ENCODE data around the gene TNS3. TPM values are rescaled to one million over a fixed set of nuclear protein-coding genes. Genes with fewer than 3 reads are reported as not detected.
A peak's percentile ranks its signal among the peaks of the same experiment; 100 is the strongest.

Gene TNS3
- polyA plus RNA-seq, 6 donors from 2014 or later: 1.5 to 6.3 (median 4.8) TPM

- Mint-ChIP-seq H3K27me3 (peaks cover 17 to 21% (median 18%) of the 10 kb centered on the region in 3 donors), H3K36me3 (no peaks in the 10 kb centered on the region), H3K4me3 (peak overlapping the region; percentile 26 to 86 (median 64)), H3K4me1 (peaks cover 7 to 21% (median 11%) of the 10 kb centered on the region in 3 donors), H3K27ac (peak overlapping the region in 2 of 6 donors; percentile 74 to 79), H3K9me3 (no peaks in the 10 kb centered on the region)
- DNase-seq: no peak
- ATAC-seq (ENCODE audit: low read depth in 2 of 2): peak in 1 of 2 donors; percentile 44
Observed at GRCh38 chr7:47536661-47537611, 45.0 kb downstream of the TNS3 start.

- Mint-ChIP-seq H3K27me3 (peaks cover 17 to 21% (median 18%) of the 10 kb centered on the region in 3 donors), H3K4me3 (peak overlapping the region in 5 of 8 donors; percentile 22 to 76 (median 50)), H3K27ac (no peak overlapping the region), H3K4me1 (peaks cover 8 to 21% (median 11%) of the 10 kb centered on the region in 3 donors), H3K9me3 (no peaks in the 10 kb centered on the region), H3K36me3 (no peaks in the 10 kb centered on the region)
- DNase-seq (no peak), ATAC-seq (ENCODE audit: low read depth in 2 of 2) (no peak)
Observed at GRCh38 chr7:47535704-47536628, 45.9 kb downstream of the TNS3 start.

GRCh38 chr7:47535035-47535703 lies 46.7 kb downstream of the TNS3 start:
- Mint-ChIP-seq H3K4me3 (no peak overlapping the region), H3K4me1 (peaks cover 8 to 19% (median 9%) of the 10 kb centered on the region in 3 donors), H3K36me3 (peaks cover 0 to 2% of the 10 kb centered on the region in 2 donors), H3K27me3 (peaks cover 17 to 21% (median 18%) of the 10 kb centered on the region in 3 donors), H3K9me3 (no peaks in the 10 kb centered on the region), H3K27ac (no peak overlapping the region)
- DNase-seq (no peak), ATAC-seq (ENCODE audit: low read depth in 2 of 2) (no peak)

GRCh38 chr7:47534322-47535034 lies 47.4 kb downstream of the TNS3 start:
- Mint-ChIP-seq H3K36me3 (peaks cover 0 to 4% of the 10 kb centered on the region in 2 donors), H3K27ac (peak overlapping the region in 1 of 6 donors; percentile 34), H3K4me1 (peaks cover 8 to 20% (median 8%) of the 10 kb centered on the region in 3 donors), H3K4me3 (no peak overlapping the region), H3K27me3 (peaks cover 15 to 18% (median 17%) of the 10 kb centered on the region in 3 donors), H3K9me3 (peaks cover 0 to 1% (median 0%) of the 10 kb centered on the region in 7 donors)
- DNase-seq (no peak), ATAC-seq (ENCODE audit: low read depth in 2 of 2) (no peak)

- DNase-seq (no peak), ATAC-seq (ENCODE audit: low read depth in 2 of 2) (no peak)
- peaks cover 0 to 3% (median 0%) of the 10 kb centered on the region in 3 donors for H3K27me3 Mint-ChIP-seq
- H3K27ac Mint-ChIP-seq: no peak overlapping the region
- peaks cover 0 to 2% (median 0%) of the 10 kb centered on the region in 7 donors for H3K9me3 Mint-ChIP-seq
- peaks cover 6 to 8% (median 7%) of the 10 kb centered on the region in 3 donors for H3K4me1 Mint-ChIP-seq
- no peak overlapping the region for H3K4me3 Mint-ChIP-seq
- H3K36me3 Mint-ChIP-seq: peaks cover 0 to 4% of the 10 kb centered on the region in 2 donors
Observed at GRCh38 chr7:47531584-47532492, 50.1 kb downstream of the TNS3 start.

GRCh38 chr7:47529826-47530555 lies 51.9 kb downstream of the TNS3 start:
- H3K27me3 Mint-ChIP-seq: no peaks in the 10 kb centered on the region
- DNase-seq (no peak), ATAC-seq (ENCODE audit: low read depth in 2 of 2) (no peak)
- H3K27ac Mint-ChIP-seq: no peak overlapping the region
- H3K4me1 Mint-ChIP-seq: peaks cover 3 to 9% (median 8%) of the 10 kb centered on the region in 3 donors
- H3K9me3 Mint-ChIP-seq: peaks cover 0 to 2% (median 0%) of the 10 kb centered on the region in 7 donors
- H3K4me3 Mint-ChIP-seq: no peak overlapping the region
- H3K36me3 Mint-ChIP-seq: peaks cover 7 to 11% of the 10 kb centered on the region in 2 donors

- H3K9me3 Mint-ChIP-seq: peaks cover 0 to 2% (median 0%) of the 10 kb centered on the region in 7 donors
- H3K4me3 Mint-ChIP-seq: no peak overlapping the region
- DNase-seq: no peak
- H3K27ac Mint-ChIP-seq: peak overlapping the region in 1 of 6 donors; percentile 28
- ATAC-seq (ENCODE audit: low read depth in 2 of 2): no peak
- peaks cover 3 to 9% (median 8%) of the 10 kb centered on the region in 3 donors for H3K4me1 Mint-ChIP-seq
- H3K36me3 Mint-ChIP-seq: peaks cover 7 to 11% of the 10 kb centered on the region in 2 donors
- H3K27me3 Mint-ChIP-seq: no peaks in the 10 kb centered on the region
Observed at GRCh38 chr7:47529405-47529804, 52.5 kb downstream of the TNS3 start.

GRCh38 chr7:47528471-47528870 lies 53.4 kb downstream of the TNS3 start:
- H3K36me3 Mint-ChIP-seq: peaks cover 7 to 11% of the 10 kb centered on the region in 2 donors
- H3K4me1 Mint-ChIP-seq: peaks cover 3 to 9% (median 8%) of the 10 kb centered on the region in 3 donors
- H3K27me3 Mint-ChIP-seq: no peaks in the 10 kb centered on the region
- ATAC-seq (ENCODE audit: low read depth in 2 of 2) (no peak), DNase-seq (no peak)
- no peak overlapping the region for H3K27ac Mint-ChIP-seq
- peaks cover 0 to 2% (median 0%) of the 10 kb centered on the region in 7 donors for H3K9me3 Mint-ChIP-seq
- H3K4me3 Mint-ChIP-seq: no peak overlapping the region

- Mint-ChIP-seq H3K4me3 (no peak overlapping the region), H3K4me1 (peaks cover 3 to 9% (median 6%) of the 10 kb centered on the region in 3 donors), H3K9me3 (peaks cover 0 to 2% (median 0%) of the 10 kb centered on the region in 7 donors), H3K27ac (no peak overlapping the region), H3K36me3 (peaks cover 7 to 11% of the 10 kb centered on the region in 2 donors), H3K27me3 (no peaks in the 10 kb centered on the region)
- no peak for ATAC-seq (ENCODE audit: low read depth in 2 of 2)
- no peak for DNase-seq
Observed at GRCh38 chr7:47526466-47526865, 55.4 kb downstream of the TNS3 start.

- Mint-ChIP-seq H3K36me3 (peaks cover 7 to 9% of the 10 kb centered on the region in 2 donors), H3K9me3 (peaks cover 0 to 2% (median 0%) of the 10 kb centered on the region in 7 donors)
Observed at GRCh38 chr7:47525066-47525623, 56.8 kb downstream of the TNS3 start.

More at GRCh38 chr7:47525066-47525623, 56.8 kb downstream of the TNS3 start:
- DNase-seq: no peak
- H3K27me3 Mint-ChIP-seq: no peaks in the 10 kb centered on the region
- H3K4me1 Mint-ChIP-seq: peaks cover 1 to 7% (median 7%) of the 10 kb centered on the region in 3 donors
- no peak overlapping the region for H3K4me3 Mint-ChIP-seq
- H3K27ac Mint-ChIP-seq: no peak overlapping the region
- ATAC-seq (ENCODE audit: low read depth in 2 of 2): no peak

Data from naive B cell (primary cell).